Ectodermal cell (in vitro differentiated cells): ENCODE results near the gene ZNRF3.
A peak's percentile ranks its signal among the peaks of the same experiment; 100 is the strongest.

Source experiments
- H3K27ac ChIP-seq: 2 replicates; pipeline ENCODE4 v1.7.0; 2013; ENCODE audit warnings: mild to moderate bottlenecking, low read depth, low read length; ENCODE audit not compliant: insufficient read depth, poor library complexity, severe bottlenecking
- H3K27me3 ChIP-seq: 2 replicates; pipeline ENCODE4 v1.7.0; 2013; ENCODE audit warnings: mild to moderate bottlenecking, low read length; ENCODE audit not compliant: insufficient read depth, control insufficient read depth, poor library complexity, severe bottlenecking
- H3K36me3 ChIP-seq: one replicate; pipeline ENCODE4 v1.7.0; 2013; ENCODE audit warnings: low read length; ENCODE audit not compliant: control insufficient read depth, insufficient read depth
- H3K4me1 ChIP-seq: one replicate; pipeline ENCODE4 v1.7.0; 2013; ENCODE audit warnings: low read length; ENCODE audit not compliant: control insufficient read depth, insufficient read depth
- H3K4me3 ChIP-seq: 2 replicates; pipeline ENCODE4 v1.7.0; 2013; ENCODE audit warnings: low read depth, low read length, control low read depth; ENCODE audit not compliant: insufficient read depth
- H3K9me3 ChIP-seq: 2 replicates; pipeline ENCODE4 v1.7.0; 2013; ENCODE audit warnings: mild to moderate bottlenecking, low read length, moderate library complexity; ENCODE audit not compliant: control insufficient read depth
- WGBS, 2 experiments: methylation state at CpG; one replicate each; pipeline ENCODE4 v1.1.7; 2013; ENCODE audit warnings: missing lambda C conversion rate in 2 of 2; 5-methylcytosine and 5-hydroxymethylcytosine counted together

Gene ZNRF3

GRCh38 chr22:28992565-28993356, 109.4 kb downstream of the ZNRF3 start:
- WGBS, 2 experiments, result 94% methylated on average over 4 of the region's 4 CpGs
- Histone ChIP-seq H3K27ac (no peak overlapping the region), H3K4me1 (peaks cover 7% of the 10 kb centered on the region), H3K9me3 (peaks cover 2% of the 10 kb centered on the region), H3K27me3 (no peaks in the 10 kb centered on the region), H3K4me3 (no peak overlapping the region), H3K36me3 (peaks cover 47% of the 10 kb centered on the region)

- peaks cover 2% of the 10 kb centered on the region for H3K9me3 ChIP-seq
- no peak overlapping the region for H3K4me3 ChIP-seq
- no peak overlapping the region for H3K27ac ChIP-seq
- peaks cover 3% of the 10 kb centered on the region for H3K4me1 ChIP-seq
- no peaks in the 10 kb centered on the region for H3K27me3 ChIP-seq
- WGBS, 2 experiments, result 95 to 96% methylated on average over 4 of the region's 4 CpGs
- peaks cover 34% of the 10 kb centered on the region for H3K36me3 ChIP-seq
These were observed 111.2 kb downstream of the ZNRF3 start for GRCh38 chr22:28994522-28994921.

- Histone ChIP-seq H3K27ac (no peak overlapping the region), H3K36me3 (peaks cover 26% of the 10 kb centered on the region), H3K4me3 (no peak overlapping the region), H3K9me3 (peaks cover 2% of the 10 kb centered on the region), H3K4me1 (peaks cover 4% of the 10 kb centered on the region), H3K27me3 (no peaks in the 10 kb centered on the region)
- WGBS, 2 experiments, result 85 to 96% methylated on average over 2 of the region's 2 CpGs
These were observed 112.2 kb downstream of the ZNRF3 start for GRCh38 chr22:28995551-28995950.

DNA sequence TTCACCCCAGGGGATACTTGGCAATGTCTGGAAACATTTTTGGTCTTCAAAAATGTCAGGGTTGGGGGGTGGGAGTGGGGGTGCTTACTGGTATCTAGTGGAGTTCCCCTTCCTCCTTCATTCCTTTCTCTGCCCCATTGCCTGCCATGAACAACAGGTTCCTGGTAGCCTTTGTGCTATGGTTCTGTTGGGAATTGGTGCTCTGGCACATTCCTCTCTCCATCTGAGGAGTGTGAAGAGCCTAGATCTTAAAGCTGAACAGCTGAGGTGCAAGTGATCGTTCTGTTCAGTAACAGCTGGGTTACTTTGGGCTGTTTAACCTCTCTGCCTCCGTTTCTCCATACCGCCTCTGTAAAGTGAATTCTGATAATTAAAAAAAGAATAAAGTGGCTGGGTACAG, 114.0 kb downstream of the ZNRF3 start:
- Histone ChIP-seq H3K36me3 (peaks cover 14% of the 10 kb centered on the region), H3K9me3 (peaks cover 2% of the 10 kb centered on the region), H3K27ac (no peak overlapping the region), H3K4me3 (no peak overlapping the region), H3K27me3 (no peaks in the 10 kb centered on the region), H3K4me1 (peaks cover 5% of the 10 kb centered on the region)
- WGBS, 2 experiments, result 96 to 100% methylated on average over 3 of the region's 3 CpGs

GRCh38 chr22:28998681-28999080, 115.3 kb downstream of the ZNRF3 start:
- H3K27me3 ChIP-seq, result no peaks in the 10 kb centered on the region
- no peaks in the 10 kb centered on the region for H3K9me3 ChIP-seq
- H3K27ac ChIP-seq, result no peak overlapping the region
- 81 to 91% methylated on average over 3 of the region's 3 CpGs for WGBS, 2 experiments
- H3K36me3 ChIP-seq, result peaks cover 1% of the 10 kb centered on the region
- H3K4me1 ChIP-seq, result peaks cover 17% of the 10 kb centered on the region
- no peak overlapping the region for H3K4me3 ChIP-seq

GRCh38 chr22:28999510-28999909, 116.1 kb downstream of the ZNRF3 start:
- Histone ChIP-seq H3K4me1 (peaks cover 25% of the 10 kb centered on the region), H3K36me3 (no peaks in the 10 kb centered on the region), H3K4me3 (no peak overlapping the region), H3K9me3 (no peaks in the 10 kb centered on the region), H3K27me3 (no peaks in the 10 kb centered on the region), H3K27ac (peak overlapping the region; percentile 32)
- 91 to 92% methylated on average over 7 of the region's 7 CpGs for WGBS, 2 experiments

GRCh38 chr22:28999919-29000556, 116.7 kb downstream of the ZNRF3 start:
- Histone ChIP-seq H3K27ac (peak overlapping the region; percentile 32), H3K4me3 (no peak overlapping the region), H3K4me1 (peaks cover 30% of the 10 kb centered on the region), H3K27me3 (no peaks in the 10 kb centered on the region), H3K9me3 (no peaks in the 10 kb centered on the region), H3K36me3 (no peaks in the 10 kb centered on the region)
- WGBS, 2 experiments, result 56% methylated on average over 1 of the region's 1 CpG; no CpG with 5 or more reads in 1 of the 2 experiments

DNA sequence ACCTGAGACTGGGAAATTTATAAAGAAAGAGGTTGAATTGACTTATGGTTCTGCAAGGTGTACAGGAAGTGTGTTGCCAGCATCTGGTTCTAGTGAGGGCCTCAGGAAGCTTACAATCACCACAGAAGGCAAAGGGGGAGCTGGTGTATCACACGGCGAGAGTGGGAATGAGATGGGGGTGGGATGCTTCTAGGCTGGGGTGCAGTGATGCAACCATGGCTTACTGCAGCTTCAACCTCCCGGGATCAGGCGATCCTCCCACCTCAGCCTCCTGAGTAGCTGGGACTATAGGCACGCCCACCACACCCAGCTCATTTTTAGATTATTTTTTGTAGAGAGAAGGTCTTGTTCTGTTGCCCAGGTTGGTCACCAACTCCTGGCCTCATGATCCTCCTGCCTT, 117.3 kb downstream of the ZNRF3 start:
- Histone ChIP-seq H3K4me3 (no peak overlapping the region), H3K9me3 (no peaks in the 10 kb centered on the region), H3K4me1 (peaks cover 36% of the 10 kb centered on the region), H3K36me3 (no peaks in the 10 kb centered on the region), H3K27ac (no peak overlapping the region), H3K27me3 (no peaks in the 10 kb centered on the region)
- WGBS, 2 experiments, result 96 to 99% methylated on average over 5 of the region's 5 CpGs

DNA sequence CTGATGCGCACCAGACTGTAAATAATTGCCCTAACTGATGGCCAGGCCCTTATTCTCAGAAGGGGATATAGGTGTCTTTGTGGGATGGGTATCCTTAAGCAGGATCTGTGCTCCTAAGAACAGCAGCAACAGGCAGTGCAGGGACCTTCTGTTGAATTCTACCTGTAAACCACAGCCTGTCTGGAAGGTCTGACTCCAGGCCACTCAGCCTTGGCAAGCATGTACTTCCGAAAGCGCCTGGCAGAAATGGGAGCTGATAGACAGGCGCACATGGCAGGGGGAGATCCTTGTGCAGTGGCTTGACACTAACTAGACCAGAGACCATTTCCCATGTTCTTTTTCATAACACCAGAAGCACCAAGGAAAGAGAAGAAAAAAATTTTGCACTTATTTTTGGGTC, 119.2 kb downstream of the ZNRF3 start:
- 94 to 98% methylated on average over 4 of the region's 4 CpGs for WGBS, 2 experiments
- peak overlapping the region; percentile 39 for H3K27ac ChIP-seq
- no peaks in the 10 kb centered on the region for H3K9me3 ChIP-seq
- H3K36me3 ChIP-seq, result no peaks in the 10 kb centered on the region
- H3K4me1 ChIP-seq, result peaks cover 54% of the 10 kb centered on the region
- H3K27me3 ChIP-seq, result no peaks in the 10 kb centered on the region
- no peak overlapping the region for H3K4me3 ChIP-seq

- Histone ChIP-seq H3K27me3 (no peaks in the 10 kb centered on the region), H3K36me3 (no peaks in the 10 kb centered on the region), H3K9me3 (no peaks in the 10 kb centered on the region), H3K4me1 (peaks cover 58% of the 10 kb centered on the region), H3K27ac (peak overlapping the region; percentile 95), H3K4me3 (no peak overlapping the region)
- 91 to 93% methylated on average over 4 of the region's 4 CpGs for WGBS, 2 experiments
These were observed 120.2 kb downstream of the ZNRF3 start for GRCh38 chr22:29003552-29003951.
